Stimulated activated CD4-positive, alpha-beta T cell treated with anti-CD3 and anti-CD28 coated beads, Interleukin-1b, Interleukin-23, amount 100 ng/mL, for 4 hours (primary cell): ENCODE data around the gene BRAF.
A peak's percentile ranks its signal among the peaks of the same experiment; 100 is the strongest.
"Not testable (repeated sequence)": the region's sequence is repeated elsewhere in the genome, so short reads cannot be mapped to it uniquely, and the experiment has no call there.

Source experiments
- DNase-seq, 2 donors: peaks; one replicate each; pipeline ENCODE4 v3.0.0-alpha.2; 2020; ENCODE audit warnings: low read depth in 2 of 2

Gene BRAF

GRCh38 chr7:140708764-140709163 is 216.0 kb downstream of the BRAF start:
- DNase-seq = not testable (repeated sequence)

GRCh38 chr7:140707132-140707531 is 217.6 kb downstream of the BRAF start:
- no peak for DNase-seq

- no peak for DNase-seq
Observed at GRCh38 chr7:140704205-140704604, 220.5 kb downstream of the BRAF start.

- DNase-seq = no peak
Observed at GRCh38 chr7:140702774-140703173, 222.0 kb downstream of the BRAF start.

GRCh38 chr7:140698477-140698876 is 226.3 kb downstream of the BRAF start:
- no peak for DNase-seq

GRCh38 chr7:140697447-140698143 is 227.1 kb downstream of the BRAF start:
- no peak for DNase-seq

- DNase-seq = no peak
Observed at GRCh38 chr7:140696680-140697446, 227.9 kb downstream of the BRAF start, which contains the start of gene NDUFB2. TSS of gene NDUFB2 (plus strand) at chr7:140696708. CDS start at chr7:140696745, 37 bp downstream.

GRCh38 chr7:140696024-140696679 is 228.6 kb downstream of the BRAF start:
- DNase-seq = peak; percentile 92 to 94

- no peak for DNase-seq
Observed at GRCh38 chr7:140695381-140695780, 229.3 kb downstream of the BRAF start.

- no peak for DNase-seq
Observed at GRCh38 chr7:140694592-140694991, 230.1 kb downstream of the BRAF start.

GRCh38 chr7:140693849-140694248 is 230.9 kb downstream of the BRAF start:
- not testable (repeated sequence) for DNase-seq

- DNase-seq = no peak
Observed at GRCh38 chr7:140691376-140692045, 233.2 kb downstream of the BRAF start.

- no peak for DNase-seq
Observed at GRCh38 chr7:140689199-140690152, 235.3 kb downstream of the BRAF start.

GRCh38 chr7:140688341-140688740 is 236.4 kb downstream of the BRAF start:
- no peak for DNase-seq

- DNase-seq = no peak
Observed at GRCh38 chr7:140686921-140687320, 237.8 kb downstream of the BRAF start.

- DNase-seq = no peak
Observed at GRCh38 chr7:140685407-140686087, 239.2 kb downstream of the BRAF start.

GRCh38 chr7:140684066-140684950 is 240.4 kb downstream of the BRAF start:
- DNase-seq = no peak

- DNase-seq = no peak
Observed at GRCh38 chr7:140683657-140684056, 241.1 kb downstream of the BRAF start.

- no peak for DNase-seq
Observed at GRCh38 chr7:140681766-140682165, 243.0 kb downstream of the BRAF start.
